Activated CD8-positive, alpha-beta T cell treated with anti-CD3 and anti-CD28 coated beads for 36 hours (primary cell): Measurements from ENCODE around the gene ATP10B. TPM values are rescaled to one million over a fixed set of nuclear protein-coding genes. Genes with fewer than 3 reads are reported as not detected.

Experiments
- ATAC-seq: fragments of 200-7000 bp; cut with Tn5 transposase; one replicate; pipeline ENCODE4 v1.10.0; 2021; ENCODE audit warnings: mild to moderate bottlenecking, moderate library complexity
- CTCF ChIA-PET: fragments of 350-600 bp; sonication (Branson Sonifier 250); formaldehyde crosslinking; loops from one replicate; lab custom pipeline; 2021; ENCODE audit warnings: antibody characterized with exemption; lab: Charles Lee
- POLR2A ChIA-PET: fragments of 350-600 bp; sonication (Branson Sonifier 250); formaldehyde crosslinking; loops from one replicate; lab custom pipeline; 2021; ENCODE audit warnings: antibody characterized with exemption; lab: Charles Lee
- DNase-seq: peaks from one replicate; pipeline ENCODE4 v3.0.0-alpha.2; 2020
- H3K27ac Mint-ChIP-seq: one replicate; pipeline ENCODE4 v1.8.0; 2021; ENCODE audit warnings: mild to moderate bottlenecking, mixed read lengths
- H3K27me3 Mint-ChIP-seq: one replicate; pipeline ENCODE4 v1.8.0; 2021; ENCODE audit warnings: mixed read lengths
- H3K36me3 Mint-ChIP-seq: one replicate; pipeline ENCODE4 v1.8.0; 2021; ENCODE audit warnings: low read depth, mixed read lengths
- H3K4me1 Mint-ChIP-seq: one replicate; pipeline ENCODE4 v1.8.0; 2021; ENCODE audit warnings: low read depth, mixed read lengths
- H3K4me3 Mint-ChIP-seq: one replicate; pipeline ENCODE4 v1.8.0; 2021; ENCODE audit warnings: mild to moderate bottlenecking, moderate library complexity, mixed read lengths
- H3K9me3 Mint-ChIP-seq: one replicate; pipeline ENCODE4 v1.8.0; 2021; ENCODE audit warnings: mixed read lengths
- CTCF ChIP-seq: fragments of 200-600 bp; IDR thresholded peaks from one replicate; pipeline ENCODE4 v1.8.0; 2022; ENCODE audit warnings: antibody characterized with exemption, mild to moderate bottlenecking
- intact Hi-C: fragments of 100-400 bp; cut with micrococcal nuclease; formaldehyde crosslinking; loops from one replicate; pipeline ENCODE4 v1.10.0; 2022
- total RNA-seq, 2 experiments: library from RNA; stranded (reverse); gene quantifications; one replicate each; pipeline ENCODE4 v1.2.3, GENCODE V29; 2021

ATP10B gene
- total RNA-seq, 2 experiments from 2014 or later: not detected

GRCh38 chr5:160703547-160704189 lies 148.3 kb downstream of the ATP10B start:
- ChIA-PET POLR2A (no interaction called here), CTCF (interaction anchor here (2.2 kb wide), 1 partner anchor 265 kb away, joined by 6 read pairs; no protein-coding TSS in a partner anchor)
- Mint-ChIP-seq H3K4me1 (no peaks in the 10 kb centered on the region), H3K36me3 (no peaks in the 10 kb centered on the region), H3K27me3 (peaks cover 2% of the 10 kb centered on the region), H3K4me3 (no peak overlapping the region), H3K27ac (no peak overlapping the region), H3K9me3 (no peaks in the 10 kb centered on the region)
- DNase-seq (no peak), ATAC-seq (no peak)
- TF ChIP-seq CTCF: no peak
- intact Hi-C loops: no loop called here

GRCh38 chr5:160702934-160703333 lies 149.1 kb downstream of the ATP10B start:
- Mint-ChIP-seq H3K4me1 (no peaks in the 10 kb centered on the region), H3K9me3 (no peaks in the 10 kb centered on the region), H3K27ac (no peak overlapping the region), H3K4me3 (no peak overlapping the region), H3K36me3 (no peaks in the 10 kb centered on the region), H3K27me3 (peaks cover 4% of the 10 kb centered on the region)
- ATAC-seq: no peak
- ChIA-PET CTCF (interaction anchor here (2.2 kb wide), 1 partner anchor 264 kb away, joined by 6 read pairs; no protein-coding TSS in a partner anchor), POLR2A (no interaction called here)
- no peak for TF ChIP-seq CTCF
- intact Hi-C loops: no loop called here
- no peak for DNase-seq

GRCh38 chr5:160702311-160702803 lies 149.7 kb downstream of the ATP10B start:
- Mint-ChIP-seq H3K4me3 (no peak overlapping the region), H3K27me3 (peaks cover 4% of the 10 kb centered on the region), H3K4me1 (no peaks in the 10 kb centered on the region), H3K9me3 (no peaks in the 10 kb centered on the region), H3K36me3 (no peaks in the 10 kb centered on the region), H3K27ac (no peak overlapping the region)
- DNase-seq: no peak
- no peak for ATAC-seq
- intact Hi-C loops: no loop called here
- ChIA-PET CTCF (no interaction called here), POLR2A (no interaction called here)
- TF ChIP-seq CTCF: no peak

DNA sequence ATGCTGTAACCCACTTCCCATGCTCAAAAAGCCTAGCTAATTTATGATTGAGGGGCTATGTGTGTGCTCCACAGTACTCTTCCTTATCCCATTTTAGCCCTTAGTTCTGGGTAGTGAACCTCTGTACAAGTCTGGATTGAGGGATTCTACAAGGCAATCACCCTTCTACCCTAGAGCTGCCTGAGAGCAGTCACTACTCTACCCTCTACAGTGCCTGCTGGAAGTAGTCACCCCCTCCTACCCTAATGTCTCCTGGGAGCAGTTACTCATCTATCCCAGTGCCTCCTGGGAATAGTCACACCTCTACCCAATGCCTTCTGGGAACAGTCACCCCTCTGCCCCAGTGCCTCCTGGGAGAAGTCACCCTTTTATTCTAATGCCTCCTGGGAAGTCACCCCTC lies 150.6 kb downstream of the ATP10B start:
- Mint-ChIP-seq H3K27me3 (peaks cover 4% of the 10 kb centered on the region), H3K36me3 (no peaks in the 10 kb centered on the region), H3K9me3 (no peaks in the 10 kb centered on the region), H3K4me3 (no peak overlapping the region), H3K4me1 (no peaks in the 10 kb centered on the region), H3K27ac (no peak overlapping the region)
- intact Hi-C loops: no loop called here
- DNase-seq (no peak), ATAC-seq (no peak)
- no peak for TF ChIP-seq CTCF
- POLR2A ChIA-PET: no interaction called here
- CTCF ChIA-PET: no interaction called here

GRCh38 chr5:160699301-160699700 lies 152.7 kb downstream of the ATP10B start:
- no peaks in the 10 kb centered on the region for H3K9me3 Mint-ChIP-seq
- H3K4me3 Mint-ChIP-seq: no peak overlapping the region
- no peak for ATAC-seq
- H3K4me1 Mint-ChIP-seq: no peaks in the 10 kb centered on the region
- intact Hi-C loops: no loop called here
- H3K27ac Mint-ChIP-seq: no peak overlapping the region
- no peak for TF ChIP-seq CTCF
- ChIA-PET POLR2A (no interaction called here), CTCF (no interaction called here)
- peaks cover 4% of the 10 kb centered on the region for H3K27me3 Mint-ChIP-seq
- no peaks in the 10 kb centered on the region for H3K36me3 Mint-ChIP-seq
- DNase-seq: no peak
